ENCODE measurements around the gene ZNF766.
"Not testable (repeated sequence)": the region's sequence is repeated elsewhere in the genome, so short reads cannot be mapped to it uniquely, and the experiment has no call there.

ZNF766 gene

GRCh38 chr19:52291781-52292180, 22.4 kb downstream of the ZNF766 start:
- no peaks in the 10 kb centered on the region for H3K27me3 ChIP-seq (ENCODE audit: control insufficient read depth, insufficient read depth, low read length)
- peaks cover 6% of the 10 kb centered on the region for H3K36me3 ChIP-seq (ENCODE audit: control insufficient read depth, insufficient read depth, low read length)
- H3K9ac ChIP-seq (ENCODE audit: low read length): no peak overlapping the region
- no peak overlapping the region for H3K4me3 ChIP-seq (ENCODE audit: low read length)
- peaks cover 3% of the 10 kb centered on the region for H3K4me1 ChIP-seq (ENCODE audit: control insufficient read depth, insufficient read depth, low read length)
- peaks cover 7% of the 10 kb centered on the region for H3K9me3 ChIP-seq (ENCODE audit: control insufficient read depth, low read length)

- H3K27me3 ChIP-seq (ENCODE audit: control insufficient read depth, insufficient read depth, low read length); H3K36me3 ChIP-seq (ENCODE audit: control insufficient read depth, insufficient read depth, low read length); H3K9ac ChIP-seq (ENCODE audit: low read length); H3K4me3 ChIP-seq (ENCODE audit: low read length); H3K9me3 ChIP-seq (ENCODE audit: control insufficient read depth, low read length): not testable (repeated sequence)
- H3K4me1 ChIP-seq (ENCODE audit: control insufficient read depth, insufficient read depth, low read length): peaks cover 11% of the 10 kb centered on the region
Measured at GRCh38 chr19:52292946-52293345, 23.6 kb downstream of the ZNF766 start.

- no peaks in the 10 kb centered on the region for H3K9me3 ChIP-seq (ENCODE audit: control insufficient read depth, low read length)
- H3K36me3 ChIP-seq (ENCODE audit: control insufficient read depth, insufficient read depth, low read length): no peaks in the 10 kb centered on the region
- H3K9ac ChIP-seq (ENCODE audit: low read length): peak overlapping the region; percentile 84
- peak overlapping the region; percentile 43 for H3K4me3 ChIP-seq (ENCODE audit: low read length)
- peaks cover 13% of the 10 kb centered on the region for H3K4me1 ChIP-seq (ENCODE audit: control insufficient read depth, insufficient read depth, low read length)
- no peaks in the 10 kb centered on the region for H3K27me3 ChIP-seq (ENCODE audit: control insufficient read depth, insufficient read depth, low read length)
Measured at GRCh38 chr19:52296400-52296772, 27.0 kb downstream of the ZNF766 start.

- no peaks in the 10 kb centered on the region for H3K27me3 ChIP-seq (ENCODE audit: control insufficient read depth, insufficient read depth, low read length)
- H3K4me3 ChIP-seq (ENCODE audit: low read length): peak within 1 kb of the TSS; percentile 87
- H3K9ac ChIP-seq (ENCODE audit: low read length): peak within 1 kb of the TSS; percentile 97
- peaks cover 13% of the 10 kb centered on the region for H3K4me1 ChIP-seq (ENCODE audit: control insufficient read depth, insufficient read depth, low read length)
- H3K9me3 ChIP-seq (ENCODE audit: control insufficient read depth, low read length): no peaks in the 10 kb centered on the region
- no peaks in the 10 kb centered on the region for H3K36me3 ChIP-seq (ENCODE audit: control insufficient read depth, insufficient read depth, low read length)
Measured at GRCh38 chr19:52296773-52297600, 27.6 kb downstream of the ZNF766 start, which contains the start of gene ZNF480. ZNF480 (plus strand) TSS chr19:52297169; CDS start chr19:52300413, 3,244 bp downstream.

GRCh38 chr19:52297601-52298364, 28.4 kb downstream of the ZNF766 start:
- no peaks in the 10 kb centered on the region for H3K36me3 ChIP-seq (ENCODE audit: control insufficient read depth, insufficient read depth, low read length)
- no peaks in the 10 kb centered on the region for H3K9me3 ChIP-seq (ENCODE audit: control insufficient read depth, low read length)
- no peaks in the 10 kb centered on the region for H3K27me3 ChIP-seq (ENCODE audit: control insufficient read depth, insufficient read depth, low read length)

GRCh38 chr19:52307275-52307674, 37.9 kb downstream of the ZNF766 start:
- Histone ChIP-seq H3K4me1 (ENCODE audit: control insufficient read depth, insufficient read depth, low read length) (no peaks in the 10 kb centered on the region), H3K4me3 (ENCODE audit: low read length) (no peak overlapping the region), H3K36me3 (ENCODE audit: control insufficient read depth, insufficient read depth, low read length) (peaks cover 12% of the 10 kb centered on the region), H3K9ac (ENCODE audit: low read length) (no peak overlapping the region), H3K27me3 (ENCODE audit: control insufficient read depth, insufficient read depth, low read length) (no peaks in the 10 kb centered on the region), H3K9me3 (ENCODE audit: control insufficient read depth, low read length) (peaks cover 24% of the 10 kb centered on the region)

More at GRCh38 chr19:52297601-52298364, 28.4 kb downstream of the ZNF766 start:
- Histone ChIP-seq H3K4me1 (ENCODE audit: control insufficient read depth, insufficient read depth, low read length) (peaks cover 13% of the 10 kb centered on the region), H3K4me3 (ENCODE audit: low read length) (peak overlapping the region; percentile 87), H3K9ac (ENCODE audit: low read length) (peak overlapping the region; percentile 97)

GRCh38 chr19:52322429-52322828, 53.0 kb downstream of the ZNF766 start:
- Histone ChIP-seq H3K9me3 (ENCODE audit: control insufficient read depth, low read length) (peaks cover 49% of the 10 kb centered on the region), H3K36me3 (ENCODE audit: control insufficient read depth, insufficient read depth, low read length) (peaks cover 15% of the 10 kb centered on the region), H3K4me1 (ENCODE audit: control insufficient read depth, insufficient read depth, low read length) (no peaks in the 10 kb centered on the region), H3K27me3 (ENCODE audit: control insufficient read depth, insufficient read depth, low read length) (no peaks in the 10 kb centered on the region), H3K4me3 (ENCODE audit: low read length) (no peak overlapping the region), H3K9ac (ENCODE audit: low read length) (no peak overlapping the region)

- H3K4me1 ChIP-seq (ENCODE audit: control insufficient read depth, insufficient read depth, low read length): no peaks in the 10 kb centered on the region
- H3K9ac ChIP-seq (ENCODE audit: low read length): no peak overlapping the region
- no peak overlapping the region for H3K4me3 ChIP-seq (ENCODE audit: low read length)
- no peaks in the 10 kb centered on the region for H3K36me3 ChIP-seq (ENCODE audit: control insufficient read depth, insufficient read depth, low read length)
- peaks cover 15% of the 10 kb centered on the region for H3K9me3 ChIP-seq (ENCODE audit: control insufficient read depth, low read length)
- H3K27me3 ChIP-seq (ENCODE audit: control insufficient read depth, insufficient read depth, low read length): no peaks in the 10 kb centered on the region
Measured at GRCh38 chr19:52331757-52332156, 62.4 kb downstream of the ZNF766 start.

GRCh38 chr19:52335768-52336116, 66.4 kb downstream of the ZNF766 start:
- Histone ChIP-seq H3K4me3 (ENCODE audit: low read length) (peak overlapping the region; percentile 77), H3K9ac (ENCODE audit: low read length) (no peak overlapping the region), H3K36me3 (ENCODE audit: control insufficient read depth, insufficient read depth, low read length) (no peaks in the 10 kb centered on the region), H3K9me3 (ENCODE audit: control insufficient read depth, low read length) (peaks cover 4% of the 10 kb centered on the region), H3K27me3 (ENCODE audit: control insufficient read depth, insufficient read depth, low read length) (no peaks in the 10 kb centered on the region), H3K4me1 (ENCODE audit: control insufficient read depth, insufficient read depth, low read length) (no peaks in the 10 kb centered on the region)

- Histone ChIP-seq H3K36me3 (ENCODE audit: control insufficient read depth, insufficient read depth, low read length) (no peaks in the 10 kb centered on the region), H3K9me3 (ENCODE audit: control insufficient read depth, low read length) (peaks cover 4% of the 10 kb centered on the region), H3K4me3 (ENCODE audit: low read length) (peak within 1 kb of the TSS; percentile 77), H3K27me3 (ENCODE audit: control insufficient read depth, insufficient read depth, low read length) (no peaks in the 10 kb centered on the region), H3K9ac (ENCODE audit: low read length) (peak within 1 kb of the TSS; percentile 85), H3K4me1 (ENCODE audit: control insufficient read depth, insufficient read depth, low read length) (no peaks in the 10 kb centered on the region)
Measured at GRCh38 chr19:52336117-52336790, 66.9 kb downstream of the ZNF766 start, which contains the start of gene ZNF610. ZNF610 (plus strand) TSS chr19:52336243; CDS start chr19:52349173, 12,930 bp downstream.

GRCh38 chr19:52336791-52337381, 67.5 kb downstream of the ZNF766 start:
- Histone ChIP-seq H3K4me1 (ENCODE audit: control insufficient read depth, insufficient read depth, low read length) (no peaks in the 10 kb centered on the region), H3K9me3 (ENCODE audit: control insufficient read depth, low read length) (peaks cover 4% of the 10 kb centered on the region), H3K36me3 (ENCODE audit: control insufficient read depth, insufficient read depth, low read length) (no peaks in the 10 kb centered on the region), H3K9ac (ENCODE audit: low read length) (peak overlapping the region; percentile 85), H3K4me3 (ENCODE audit: low read length) (peak overlapping the region; percentile 77), H3K27me3 (ENCODE audit: control insufficient read depth, insufficient read depth, low read length) (no peaks in the 10 kb centered on the region)
